ENCODE measurements around the gene LARGE2.
"Not testable (repeated sequence)": the region's sequence is repeated elsewhere in the genome, so short reads cannot be mapped to it uniquely, and the experiment has no call there.

LARGE2 gene

DNA sequence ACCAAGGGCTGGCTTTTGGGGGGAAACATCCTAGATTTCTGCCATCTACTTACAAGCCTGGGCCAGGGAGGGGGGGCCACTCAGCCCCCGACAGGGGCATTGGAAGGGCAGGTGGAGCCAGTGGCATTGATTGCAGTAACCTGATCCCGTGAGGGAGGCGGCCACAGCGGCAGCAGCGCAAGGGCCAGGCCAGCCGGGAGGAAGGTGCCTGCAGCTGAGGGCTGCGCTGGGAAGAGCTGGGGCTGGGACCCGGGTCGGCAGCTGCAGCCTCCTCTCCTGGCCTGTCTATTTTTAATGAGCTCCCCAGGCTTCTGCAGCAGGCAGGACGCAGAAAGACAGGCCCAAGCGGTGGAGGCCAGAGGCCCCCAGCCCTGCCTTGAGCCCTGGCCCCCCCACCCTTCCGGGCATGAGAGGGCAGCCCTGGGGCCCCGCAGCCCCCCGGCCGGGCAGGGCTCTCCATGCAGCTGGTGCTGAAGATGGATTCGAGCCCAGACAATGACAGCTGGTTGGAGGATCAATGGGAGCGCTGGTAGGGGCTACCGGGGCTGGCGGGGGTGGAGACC, 26.0 kb upstream of the LARGE2 start:
- DNase-seq, result no peak

DNA sequence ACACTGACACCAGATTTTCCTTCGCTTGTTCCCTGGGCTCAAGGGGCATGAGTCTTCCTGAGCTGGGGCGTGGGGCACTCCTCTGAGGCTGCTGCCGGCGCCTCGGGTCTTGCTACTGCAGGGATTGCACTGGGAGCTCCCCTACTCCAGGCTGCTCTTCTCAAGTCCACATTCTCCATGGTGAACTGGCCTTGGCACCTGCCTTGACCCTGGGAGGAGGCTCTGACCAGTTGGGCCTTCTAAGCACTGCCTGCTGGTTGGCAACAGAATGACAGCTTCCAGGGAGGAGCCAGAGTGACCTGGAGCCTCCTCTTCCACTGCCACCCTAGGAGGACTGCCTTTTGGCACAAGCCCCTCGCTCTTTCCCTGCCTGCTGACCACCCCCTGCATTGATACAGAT, 24.9 kb upstream of the LARGE2 start:
- DNase-seq, result no peak

DNA sequence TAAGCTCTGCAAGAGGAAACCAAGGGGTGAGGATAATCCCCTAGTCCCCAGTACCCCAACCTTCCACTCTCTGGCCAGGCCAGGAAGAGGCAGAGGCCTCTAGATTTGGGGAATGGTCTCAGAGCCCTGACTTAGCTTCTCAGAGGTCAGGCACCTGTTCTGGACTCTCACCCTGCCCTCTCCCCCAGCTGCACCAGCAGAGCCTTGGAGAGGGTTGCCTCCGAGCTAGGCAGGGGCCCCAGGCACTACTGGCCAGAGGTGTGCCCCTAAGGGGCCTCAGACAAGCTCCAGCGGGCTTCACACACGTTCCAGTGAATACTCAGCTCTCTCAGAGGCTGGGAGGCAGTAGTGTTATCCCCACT, 23.4 kb upstream of the LARGE2 start:
- no peak for DNase-seq

DNA sequence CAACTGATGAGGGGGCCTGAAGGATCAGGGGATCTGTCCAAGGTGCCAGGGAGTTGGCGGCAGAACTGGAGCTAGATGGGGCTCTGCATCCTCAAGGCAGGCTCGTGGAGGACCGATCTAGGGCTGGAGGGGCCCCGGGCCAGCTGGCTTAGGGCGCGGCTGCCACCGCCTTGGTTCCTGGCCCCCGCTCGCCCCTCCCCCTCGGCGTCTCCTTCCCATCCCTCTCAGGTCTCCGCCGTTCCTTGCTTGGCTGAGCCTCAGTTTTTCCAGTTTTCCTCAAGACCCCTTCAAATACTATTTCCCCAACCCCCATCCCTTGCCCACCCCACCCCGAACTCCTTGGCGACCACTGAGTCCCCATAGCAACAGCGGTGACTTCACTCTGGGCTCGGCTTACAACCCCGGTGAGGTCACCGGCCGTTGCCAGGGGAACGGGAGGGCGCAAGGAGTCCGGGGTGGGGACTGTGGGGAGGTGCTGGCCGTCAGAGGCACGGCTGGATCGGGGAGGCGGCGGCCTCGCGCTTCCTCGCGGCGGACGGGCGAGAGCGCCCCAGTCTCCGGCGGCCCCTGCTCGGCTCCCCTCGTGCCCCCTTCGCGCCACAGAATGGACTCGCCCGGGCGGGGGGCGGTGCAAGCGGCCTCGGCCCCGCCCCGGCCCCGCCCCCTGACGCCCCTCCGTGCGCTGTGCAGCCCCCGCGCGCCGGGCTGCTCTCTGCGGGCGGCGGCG, 22.8 kb upstream of the LARGE2 start:
- DNase-seq, result peak; percentile 49 to 50

DNA sequence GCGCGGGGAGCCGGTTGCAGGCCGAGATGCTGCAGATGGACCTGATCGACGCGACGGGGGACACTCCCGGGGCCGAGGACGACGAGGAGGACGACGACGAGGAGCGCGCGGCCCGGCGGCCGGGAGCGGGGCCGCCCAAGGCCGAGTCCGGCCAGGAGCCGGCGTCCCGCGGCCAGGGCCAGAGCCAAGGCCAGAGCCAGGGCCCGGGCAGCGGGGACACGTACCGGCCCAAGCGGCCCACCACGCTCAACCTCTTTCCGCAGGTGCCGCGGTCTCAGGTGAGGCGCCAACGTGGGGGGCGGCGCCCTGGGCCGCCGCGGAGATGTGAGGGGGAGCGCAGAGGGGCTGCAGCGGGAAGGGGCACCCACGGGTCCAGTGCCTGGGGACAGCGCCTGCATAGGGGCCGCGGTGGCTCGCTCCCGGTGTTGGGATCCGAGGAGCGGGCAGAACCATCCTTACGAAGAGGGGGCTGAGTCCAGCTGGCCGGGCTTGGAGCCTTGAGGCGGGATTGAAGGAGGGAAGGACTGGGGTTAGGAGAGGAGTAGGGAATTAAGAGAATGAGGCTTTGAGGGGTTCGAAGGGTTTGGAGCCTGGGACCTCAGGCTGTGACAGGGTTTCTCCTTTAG, 22.2 kb upstream of the LARGE2 start:
- not testable (repeated sequence) for DNase-seq

DNA sequence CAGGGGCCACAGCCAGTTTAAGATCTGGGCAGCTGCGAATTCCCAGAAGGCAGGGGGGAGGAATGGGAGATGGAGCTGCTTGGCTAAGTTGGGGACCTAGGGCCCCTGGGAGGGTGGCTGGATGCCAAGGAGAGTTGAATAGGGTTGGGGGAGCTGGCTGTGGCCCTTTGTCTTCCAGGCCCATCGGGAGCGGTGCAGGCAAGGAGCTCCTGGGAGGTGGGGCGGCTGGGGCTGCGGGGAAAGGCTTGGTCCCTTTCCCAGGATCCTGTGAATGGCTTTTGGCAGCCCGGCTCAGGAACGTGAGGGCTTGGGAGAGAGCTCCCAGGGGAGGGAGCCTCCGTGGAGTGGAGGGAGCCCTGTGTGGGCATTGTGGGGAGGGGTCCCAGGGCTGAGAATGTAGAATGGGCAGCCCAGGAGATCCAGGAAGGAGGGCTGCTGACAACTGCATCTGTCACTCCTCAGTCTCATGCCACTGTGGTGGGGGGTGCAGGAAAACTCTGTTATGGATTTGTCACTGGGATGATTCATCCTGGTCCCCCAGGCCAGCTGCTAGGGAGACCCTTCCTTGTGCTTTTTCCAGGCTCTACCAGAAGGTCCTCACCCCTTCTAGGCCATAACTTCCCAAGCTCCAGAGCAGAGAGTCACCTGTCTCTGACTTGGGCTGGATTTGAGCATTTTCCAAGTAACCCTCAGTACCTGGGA, 21.4 kb upstream of the LARGE2 start:
- DNase-seq, result no peak

DNA sequence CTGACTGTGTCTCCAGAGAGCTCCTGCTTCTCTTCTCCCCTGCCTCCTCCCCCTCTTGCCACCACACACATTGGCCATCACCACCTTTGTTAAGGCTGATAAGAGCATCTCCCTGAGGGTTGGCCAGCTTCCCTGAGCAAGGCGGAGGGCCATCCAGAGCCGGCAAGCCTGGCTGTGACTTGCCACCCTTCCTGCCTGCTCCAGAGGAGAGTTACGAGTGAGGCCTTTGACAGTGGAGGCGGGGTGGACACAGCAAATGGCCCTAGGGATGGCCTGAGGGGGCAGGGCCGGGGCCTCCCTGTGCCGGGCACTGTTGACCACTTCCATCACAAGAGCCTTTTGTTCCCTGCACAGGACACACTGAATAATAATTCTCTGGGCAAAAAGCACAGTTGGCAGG, 20.8 kb upstream of the LARGE2 start:
- no peak for DNase-seq

DNA sequence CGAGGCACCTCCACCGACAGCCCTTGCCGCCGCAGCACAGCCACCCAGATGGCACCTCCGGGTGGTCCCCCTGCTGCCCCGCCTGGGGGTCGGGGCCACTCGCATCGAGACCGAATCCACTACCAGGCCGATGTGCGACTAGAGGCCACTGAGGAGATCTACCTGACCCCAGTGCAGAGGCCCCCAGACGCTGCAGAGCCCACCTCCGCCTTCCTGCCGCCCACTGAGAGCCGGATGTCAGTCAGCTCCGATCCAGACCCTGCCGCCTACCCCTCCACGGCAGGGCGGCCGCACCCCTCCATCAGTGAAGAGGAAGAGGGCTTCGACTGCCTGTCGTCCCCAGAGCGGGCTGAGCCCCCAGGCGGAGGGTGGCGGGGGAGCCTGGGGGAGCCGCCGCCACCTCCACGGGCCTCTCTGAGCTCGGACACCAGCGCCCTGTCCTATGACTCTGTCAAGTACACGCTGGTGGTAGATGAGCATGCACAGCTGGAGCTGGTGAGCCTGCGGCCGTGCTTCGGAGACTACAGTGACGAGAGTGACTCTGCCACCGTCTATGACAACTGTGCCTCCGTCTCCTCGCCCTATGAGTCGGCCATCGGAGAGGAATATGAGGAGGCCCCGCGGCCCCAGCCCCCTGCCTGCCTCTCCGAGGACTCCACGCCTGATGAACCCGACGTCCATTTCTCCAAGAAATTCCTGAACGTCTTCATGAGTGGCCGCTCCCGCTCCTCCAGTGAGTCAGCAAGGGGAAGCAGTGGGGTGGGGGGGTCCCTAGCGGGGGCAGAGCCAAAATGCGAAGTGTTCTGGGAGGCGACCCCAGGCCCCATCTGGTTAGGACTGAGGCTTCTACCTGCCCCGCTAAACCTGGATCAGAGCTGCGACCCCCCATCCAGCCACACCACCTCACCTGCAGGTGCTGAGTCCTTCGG, 19.7 kb upstream of the LARGE2 start:
- DNase-seq, result no peak

DNA sequence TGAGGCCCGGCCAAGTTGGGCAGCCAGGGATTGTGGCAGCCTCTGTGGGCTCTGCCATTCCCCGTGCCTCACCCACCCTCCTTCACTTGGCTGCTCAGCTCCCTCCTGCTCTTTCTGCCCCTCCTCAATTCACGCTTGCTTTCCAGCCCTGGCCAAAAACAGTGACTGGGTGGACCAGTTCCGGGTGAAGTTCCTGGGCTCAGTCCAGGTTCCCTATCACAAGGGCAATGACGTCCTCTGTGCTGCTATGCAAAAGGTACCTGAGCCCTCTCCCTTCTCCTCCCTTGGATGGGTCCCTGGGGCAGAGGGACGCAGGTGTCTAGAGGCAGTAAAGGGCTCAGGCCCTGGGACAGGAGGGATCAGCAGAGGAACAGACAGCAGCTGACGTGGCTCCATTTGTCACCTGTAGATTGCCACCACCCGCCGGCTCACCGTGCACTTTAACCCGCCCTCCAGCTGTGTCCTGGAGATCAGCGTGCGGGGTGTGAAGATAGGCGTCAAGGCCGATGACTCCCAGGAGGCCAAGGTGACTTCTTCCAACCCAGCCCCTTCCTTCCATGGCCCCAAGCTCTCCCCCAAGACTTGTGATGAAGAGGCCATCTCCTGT, 18.0 kb upstream of the LARGE2 start:
- DNase-seq, result no peak

DNA sequence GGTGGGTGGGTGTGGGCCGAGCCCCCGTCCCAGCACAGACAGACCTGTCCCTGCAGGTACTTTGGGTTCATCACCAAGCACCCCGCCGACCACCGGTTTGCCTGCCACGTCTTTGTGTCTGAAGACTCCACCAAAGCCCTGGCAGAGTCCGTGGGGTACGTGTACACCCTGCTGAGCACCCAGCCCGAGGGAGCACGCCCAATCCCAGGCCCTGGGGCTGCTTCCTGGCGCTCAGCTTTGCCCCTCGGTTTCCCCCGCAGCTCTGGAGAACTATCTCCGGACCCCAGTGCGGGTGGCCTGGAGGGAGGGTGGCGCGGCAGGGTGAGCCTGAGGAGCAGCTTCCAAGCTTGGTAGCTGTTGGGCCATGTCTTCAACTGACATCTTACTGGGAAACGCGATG, 17.4 kb upstream of the LARGE2 start:
- DNase-seq, result no peak

DNA sequence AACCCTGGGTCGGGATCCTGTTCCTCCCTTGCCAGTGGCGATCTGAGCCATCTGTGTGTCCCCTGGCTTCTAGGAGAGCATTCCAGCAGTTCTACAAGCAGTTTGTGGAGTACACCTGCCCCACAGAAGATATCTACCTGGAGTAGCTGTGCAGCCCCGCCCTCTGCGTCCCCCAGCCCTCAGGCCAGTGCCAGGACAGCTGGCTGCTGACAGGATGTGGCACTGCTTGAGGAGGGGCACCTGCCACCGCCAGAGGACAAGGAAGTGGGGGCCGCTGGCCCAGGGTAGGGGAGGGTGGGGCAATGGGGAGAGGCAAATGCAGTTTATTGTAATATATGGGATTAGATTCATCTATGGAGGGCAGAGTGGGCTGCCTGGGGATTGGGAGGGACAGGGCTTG, 16.9 kb upstream of the LARGE2 start:
- not testable (repeated sequence) for DNase-seq

DNA sequence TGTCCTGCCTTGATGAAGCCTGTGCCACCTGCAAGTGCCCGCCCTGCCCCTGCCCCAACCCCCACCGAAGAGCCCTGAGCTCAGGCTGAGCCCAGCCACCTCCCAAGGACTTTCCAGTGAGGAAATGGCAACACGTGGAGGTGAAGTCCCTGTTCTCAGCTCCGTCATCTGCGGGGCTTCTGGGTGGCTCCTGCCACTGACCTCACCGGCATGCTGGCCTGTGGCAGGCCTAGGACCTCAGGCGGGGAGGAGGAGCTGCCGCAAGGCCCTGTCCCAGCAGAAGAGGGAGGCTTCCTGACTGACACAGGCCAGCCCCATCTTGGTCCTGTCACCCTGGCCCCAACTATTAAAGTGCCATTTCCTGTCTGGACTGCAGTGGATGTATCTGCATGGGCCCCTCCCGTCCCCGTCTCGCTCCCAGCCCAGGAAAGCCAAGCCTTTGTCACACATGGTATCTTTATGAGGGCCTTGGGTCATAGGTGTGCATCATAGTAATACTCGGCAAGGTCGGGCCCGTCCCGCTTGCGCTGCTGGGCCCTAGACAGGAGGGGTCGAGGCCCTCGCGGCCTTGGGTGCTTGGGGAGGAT, 16.3 kb upstream of the LARGE2 start:
- DNase-seq, result no peak

DNA sequence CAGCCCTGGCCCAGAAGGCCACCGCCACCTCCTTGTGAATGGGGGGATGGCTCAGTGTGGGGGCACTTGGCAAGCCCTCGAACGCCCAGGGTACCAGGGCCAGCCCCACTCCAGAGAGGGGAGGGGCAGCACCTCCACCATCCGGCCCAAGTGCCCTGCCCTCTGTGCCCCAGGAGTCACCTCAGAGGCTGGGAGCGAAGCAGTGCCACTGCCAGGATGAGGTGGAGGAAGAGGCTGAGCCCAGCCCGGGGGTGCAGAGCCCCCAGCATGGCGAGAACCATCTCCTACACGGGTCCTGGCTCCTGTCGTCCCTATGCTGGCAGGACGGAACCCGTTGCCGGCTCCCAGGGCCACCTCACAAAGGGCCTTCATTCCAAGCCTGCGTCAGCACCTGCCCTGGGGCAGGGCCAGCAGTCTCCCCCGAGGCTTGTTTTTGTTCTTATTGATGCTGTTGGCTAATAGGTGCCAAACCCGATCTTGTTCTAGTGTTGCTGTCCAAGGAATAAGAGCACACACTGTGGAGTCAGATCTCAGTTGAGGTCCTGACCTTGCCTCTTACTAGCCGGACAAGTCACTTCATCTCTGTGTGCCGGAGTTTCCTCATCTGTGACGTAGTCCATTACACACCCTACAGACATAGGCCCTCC, 15.4 kb upstream of the LARGE2 start, which contains the start of gene FREY1:
TSS of gene FREY1 (minus strand) at position 307 of the 647 bp plus-strand sequence. CDS start at position 281, 26 bp downstream.
- no peak for DNase-seq

DNA sequence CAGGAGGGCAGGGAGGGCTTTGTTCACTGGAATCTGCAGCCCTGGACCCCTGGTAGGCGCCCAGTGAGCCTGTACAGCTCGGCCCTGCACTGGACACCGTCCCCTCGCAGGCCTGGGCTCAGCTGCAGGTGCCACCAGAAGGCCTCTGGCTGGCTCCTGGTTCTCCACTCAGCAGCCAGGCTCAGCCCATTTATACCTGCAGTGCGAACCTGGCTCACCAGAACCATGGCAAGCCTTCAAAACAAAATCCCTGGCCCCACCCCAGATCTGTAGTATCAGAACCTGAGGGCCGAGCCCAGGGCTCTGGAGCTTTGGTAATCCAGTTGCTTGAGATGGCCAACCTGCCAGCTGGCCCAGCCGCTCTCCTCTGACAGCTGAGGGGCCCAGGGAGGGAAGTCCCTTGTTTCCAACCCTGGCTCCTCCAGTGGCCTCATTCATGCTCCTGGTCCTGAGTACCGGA, 14.5 kb upstream of the LARGE2 start:
- DNase-seq, result no peak

DNA sequence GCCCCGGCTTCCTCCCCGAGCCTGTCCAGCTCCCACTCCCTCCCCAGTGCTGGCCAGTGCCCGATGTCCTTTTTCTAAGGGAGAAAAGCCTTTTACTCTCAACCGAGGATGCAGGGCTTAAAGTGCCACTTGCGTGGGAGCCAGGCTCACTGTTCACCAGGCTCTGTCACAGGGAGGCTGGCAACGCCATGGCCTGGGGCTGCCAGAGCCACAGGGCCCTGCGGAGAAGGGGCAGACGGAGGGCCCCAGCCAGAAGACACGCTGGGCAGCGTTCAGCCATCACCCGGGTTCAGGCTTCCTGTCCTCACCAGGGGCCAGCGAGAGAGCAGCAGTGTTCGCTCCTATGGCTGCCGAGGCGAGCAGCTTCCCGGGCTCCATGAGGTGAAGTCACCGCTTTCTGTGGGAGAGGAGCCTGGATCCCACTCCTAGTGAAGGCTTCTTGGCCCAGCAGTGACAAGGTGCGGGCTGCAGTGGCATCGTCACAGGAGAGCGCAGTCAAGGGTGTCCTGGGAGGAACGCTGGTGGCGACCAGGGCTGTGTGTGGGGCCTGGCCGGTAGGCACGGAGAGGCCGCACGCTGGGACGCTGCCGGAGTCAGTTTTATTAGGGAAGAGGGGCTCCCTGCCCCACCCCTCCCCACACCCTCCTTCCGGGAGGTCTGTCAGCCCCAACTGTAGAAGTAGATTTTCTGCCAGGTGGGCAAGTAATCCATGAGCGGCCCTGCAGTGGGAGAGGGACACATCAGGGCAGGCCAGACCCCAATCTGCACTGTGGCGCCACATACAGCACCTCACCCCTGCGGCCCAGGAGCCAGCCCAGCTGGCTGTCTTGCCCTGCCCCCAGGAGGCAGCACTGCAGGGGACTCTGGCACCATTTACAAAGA, 12.6 kb upstream of the LARGE2 start:
- no peak for DNase-seq

DNA sequence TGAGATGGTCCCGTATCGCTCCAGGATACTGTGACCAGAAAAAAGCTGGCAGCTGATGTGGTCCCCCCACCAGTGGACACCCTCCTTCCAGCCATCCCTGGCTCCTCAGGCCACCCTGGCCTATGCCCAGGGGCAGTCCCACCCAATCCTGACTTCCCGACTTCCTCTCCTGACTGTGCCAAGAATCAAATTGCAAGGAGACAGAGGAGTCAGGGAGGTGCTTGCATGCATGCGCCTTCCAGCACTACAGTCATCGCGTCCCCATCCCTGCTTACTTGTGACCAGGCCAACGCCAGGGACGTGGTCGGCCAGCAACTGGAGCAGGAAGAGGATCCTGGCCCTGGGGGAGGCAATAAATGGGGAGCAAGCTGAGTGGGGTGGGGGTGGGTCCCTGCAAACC, 11.8 kb upstream of the LARGE2 start:
- no peak for DNase-seq

DNA sequence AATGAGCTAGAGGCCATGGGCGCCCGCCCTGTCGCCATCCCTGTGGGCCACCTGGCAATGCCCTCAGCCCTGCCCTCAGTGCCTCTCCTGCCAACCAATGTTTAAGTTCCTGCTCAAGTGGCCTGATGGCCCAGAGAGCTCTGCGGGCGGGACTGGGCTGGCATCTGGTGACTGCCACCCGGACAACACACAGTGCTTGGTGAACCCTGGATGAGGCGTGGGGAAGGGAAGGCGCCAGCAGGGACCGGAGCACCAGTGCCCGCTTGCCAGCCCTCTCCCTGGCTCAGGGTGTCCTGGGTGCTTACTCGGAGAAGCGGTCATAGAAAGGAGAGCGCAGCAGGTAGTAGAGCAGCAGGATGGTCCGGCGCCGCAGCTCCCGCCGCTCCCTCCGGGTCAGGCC, 8.9 kb upstream of the LARGE2 start:
- no peak for DNase-seq

DNA sequence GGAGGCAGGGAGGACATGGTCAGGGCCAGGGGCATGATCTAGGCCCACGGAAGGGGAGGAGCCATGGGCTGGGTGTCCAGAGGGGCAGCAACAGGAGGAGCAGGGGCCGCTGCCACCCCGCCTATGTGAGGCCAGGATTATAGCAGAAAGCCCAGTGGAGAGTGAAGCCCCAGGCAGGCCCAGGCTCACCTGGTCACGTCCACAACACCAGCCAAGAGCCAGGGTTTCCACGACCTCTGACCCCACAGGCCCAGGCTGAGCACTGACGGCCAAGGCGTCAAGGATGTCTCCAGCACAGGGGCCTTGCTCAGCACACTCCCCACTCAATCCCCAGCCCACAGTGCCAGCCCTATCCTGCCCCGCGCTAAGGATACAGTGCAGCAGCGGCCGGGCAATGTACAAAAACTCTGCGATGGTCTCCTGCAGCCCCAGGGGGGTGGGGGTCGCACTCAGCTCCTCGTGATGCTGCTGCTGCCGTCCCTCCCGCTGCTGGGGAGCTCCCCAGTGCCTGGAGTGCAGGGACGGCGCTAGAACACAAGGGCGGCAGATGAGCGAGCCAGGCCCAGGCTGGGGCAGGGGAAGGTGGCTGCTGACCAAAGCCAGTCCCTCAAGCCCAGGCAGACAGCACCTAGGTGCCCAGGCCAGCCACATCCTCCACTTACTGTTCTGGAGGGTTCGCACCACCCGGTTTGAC, 8.4 kb upstream of the LARGE2 start:
- no peak for DNase-seq

DNA sequence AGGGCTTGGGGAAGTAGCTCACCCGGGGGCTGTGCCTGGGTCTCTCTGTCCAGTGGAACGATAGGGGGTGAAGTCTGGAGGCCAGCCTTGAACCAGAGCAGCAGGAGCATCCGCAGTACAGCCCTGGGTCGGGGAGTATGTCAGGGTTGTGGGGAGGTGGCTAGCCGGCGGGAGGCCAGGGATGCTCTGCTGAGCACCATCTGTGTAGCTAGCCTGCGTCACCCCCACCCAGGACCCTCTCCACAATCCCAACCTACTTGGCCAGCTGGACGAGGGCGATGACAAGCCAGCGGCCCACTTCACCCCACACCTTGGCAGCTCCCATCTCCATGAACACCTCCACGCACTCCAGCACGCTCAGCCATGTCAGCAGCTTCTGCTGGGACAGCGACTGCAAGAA, 7.0 kb upstream of the LARGE2 start:
- no peak for DNase-seq

DNA sequence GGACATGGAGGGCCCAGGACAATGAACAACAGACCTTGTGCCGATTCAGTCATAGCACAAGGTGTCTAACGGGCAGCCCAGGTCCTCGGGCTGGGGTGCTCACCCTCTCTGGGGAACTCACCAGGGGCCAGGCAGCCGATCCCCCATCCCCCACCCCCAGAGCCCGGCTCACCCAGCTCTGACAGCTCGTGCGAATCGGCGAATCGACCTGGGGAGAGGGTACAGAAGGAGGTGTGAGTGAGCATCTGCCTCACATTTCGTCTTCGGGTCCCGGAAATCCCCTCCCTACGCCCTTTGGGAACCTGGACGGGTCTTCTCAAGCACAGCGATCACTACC, 5.2 kb upstream of the LARGE2 start:
- no peak for DNase-seq

Data from stimulated activated CD4-positive, alpha-beta T cell treated with anti-CD3 and anti-CD28 coated beads, Interleukin-2, amount 100 ng/mL, for 48 hours (primary cell).